ENCODE data around the gene PIP4K2B.

DNA sequence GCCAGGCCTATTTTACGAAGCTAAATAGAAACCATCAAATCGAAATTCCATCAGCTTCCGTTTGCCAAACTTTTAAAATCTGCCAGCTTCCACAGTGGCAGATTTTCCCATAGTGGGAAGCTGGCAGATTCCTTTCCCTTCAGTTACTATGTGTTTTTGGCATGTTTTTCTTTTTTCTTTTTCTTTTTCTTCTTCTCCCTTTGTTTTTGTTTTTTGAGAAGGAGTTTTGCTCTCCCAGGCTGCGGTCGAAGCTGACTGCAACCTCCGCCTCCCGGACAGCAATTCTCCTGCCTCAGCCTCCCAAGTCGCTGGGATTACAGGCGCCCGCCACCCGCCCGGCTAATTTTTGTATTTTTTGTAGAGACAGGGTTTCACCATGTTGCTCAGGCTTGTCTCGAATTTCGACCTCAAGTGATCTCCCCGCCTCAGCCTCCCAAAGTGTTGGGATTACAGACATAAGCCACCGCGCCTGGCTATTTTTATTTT lies 26.4 kb upstream of the PIP4K2B start:
- TF ChIP-seq, protein P1, sequence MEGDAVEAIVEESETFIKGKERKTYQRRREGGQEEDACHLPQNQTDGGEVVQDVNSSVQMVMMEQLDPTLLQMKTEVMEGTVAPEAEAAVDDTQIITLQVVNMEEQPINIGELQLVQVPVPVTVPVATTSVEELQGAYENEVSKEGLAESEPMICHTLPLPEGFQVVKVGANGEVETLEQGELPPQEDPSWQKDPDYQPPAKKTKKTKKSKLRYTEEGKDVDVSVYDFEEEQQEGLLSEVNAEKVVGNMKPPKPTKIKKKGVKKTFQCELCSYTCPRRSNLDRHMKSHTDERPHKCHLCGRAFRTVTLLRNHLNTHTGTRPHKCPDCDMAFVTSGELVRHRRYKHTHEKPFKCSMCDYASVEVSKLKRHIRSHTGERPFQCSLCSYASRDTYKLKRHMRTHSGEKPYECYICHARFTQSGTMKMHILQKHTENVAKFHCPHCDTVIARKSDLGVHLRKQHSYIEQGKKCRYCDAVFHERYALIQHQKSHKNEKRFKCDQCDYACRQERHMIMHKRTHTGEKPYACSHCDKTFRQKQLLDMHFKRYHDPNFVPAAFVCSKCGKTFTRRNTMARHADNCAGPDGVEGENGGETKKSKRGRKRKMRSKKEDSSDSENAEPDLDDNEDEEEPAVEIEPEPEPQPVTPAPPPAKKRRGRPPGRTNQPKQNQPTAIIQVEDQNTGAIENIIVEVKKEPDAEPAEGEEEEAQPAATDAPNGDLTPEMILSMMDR (IDR thresholded peaks at IDR 0.05; ENCODE audit: insufficient read depth, low read length), result no peak
- no peak for TF ChIP-seq POLR2AphosphoS5 (IDR thresholded peaks at IDR 0.05; ENCODE audit: low read depth)
